Measurements from ENCODE around the gene LBX2.
"Not testable (repeated sequence)": the region's sequence is repeated elsewhere in the genome, so short reads cannot be mapped to it uniquely, and the experiment has no call there.

Gene LBX2

DNA sequence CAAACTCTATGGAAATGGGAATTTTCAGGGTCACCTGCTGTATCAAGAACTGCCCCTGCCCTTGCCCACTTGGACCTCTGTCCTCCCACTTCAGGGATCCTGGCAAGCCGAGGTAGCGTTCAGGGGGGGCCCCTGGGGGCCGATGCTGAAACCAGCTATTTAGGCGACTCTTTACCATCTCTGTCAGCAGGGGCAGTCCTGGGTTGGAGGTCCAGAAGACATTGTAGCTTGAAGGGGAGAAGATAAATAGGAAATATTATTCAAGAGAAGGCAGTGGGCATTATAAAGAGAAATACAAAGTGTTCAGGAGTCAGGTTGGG is 36.7 kb downstream of the LBX2 start:
- DNase-seq (ENCODE audit: low spot score) = no peak
- in situ Hi-C loops (cut with MboI; ENCODE audit: low sequenced_read_pairs, unreplicated experiment) = no loop called here
- TF ChIP-seq, protein P1, sequence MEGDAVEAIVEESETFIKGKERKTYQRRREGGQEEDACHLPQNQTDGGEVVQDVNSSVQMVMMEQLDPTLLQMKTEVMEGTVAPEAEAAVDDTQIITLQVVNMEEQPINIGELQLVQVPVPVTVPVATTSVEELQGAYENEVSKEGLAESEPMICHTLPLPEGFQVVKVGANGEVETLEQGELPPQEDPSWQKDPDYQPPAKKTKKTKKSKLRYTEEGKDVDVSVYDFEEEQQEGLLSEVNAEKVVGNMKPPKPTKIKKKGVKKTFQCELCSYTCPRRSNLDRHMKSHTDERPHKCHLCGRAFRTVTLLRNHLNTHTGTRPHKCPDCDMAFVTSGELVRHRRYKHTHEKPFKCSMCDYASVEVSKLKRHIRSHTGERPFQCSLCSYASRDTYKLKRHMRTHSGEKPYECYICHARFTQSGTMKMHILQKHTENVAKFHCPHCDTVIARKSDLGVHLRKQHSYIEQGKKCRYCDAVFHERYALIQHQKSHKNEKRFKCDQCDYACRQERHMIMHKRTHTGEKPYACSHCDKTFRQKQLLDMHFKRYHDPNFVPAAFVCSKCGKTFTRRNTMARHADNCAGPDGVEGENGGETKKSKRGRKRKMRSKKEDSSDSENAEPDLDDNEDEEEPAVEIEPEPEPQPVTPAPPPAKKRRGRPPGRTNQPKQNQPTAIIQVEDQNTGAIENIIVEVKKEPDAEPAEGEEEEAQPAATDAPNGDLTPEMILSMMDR (IDR thresholded peaks at IDR 0.05; ENCODE audit: borderline replicate concordance, control extremely low read depth, extremely low read depth, insufficient read depth, missing control alignments) = no peak

DNA sequence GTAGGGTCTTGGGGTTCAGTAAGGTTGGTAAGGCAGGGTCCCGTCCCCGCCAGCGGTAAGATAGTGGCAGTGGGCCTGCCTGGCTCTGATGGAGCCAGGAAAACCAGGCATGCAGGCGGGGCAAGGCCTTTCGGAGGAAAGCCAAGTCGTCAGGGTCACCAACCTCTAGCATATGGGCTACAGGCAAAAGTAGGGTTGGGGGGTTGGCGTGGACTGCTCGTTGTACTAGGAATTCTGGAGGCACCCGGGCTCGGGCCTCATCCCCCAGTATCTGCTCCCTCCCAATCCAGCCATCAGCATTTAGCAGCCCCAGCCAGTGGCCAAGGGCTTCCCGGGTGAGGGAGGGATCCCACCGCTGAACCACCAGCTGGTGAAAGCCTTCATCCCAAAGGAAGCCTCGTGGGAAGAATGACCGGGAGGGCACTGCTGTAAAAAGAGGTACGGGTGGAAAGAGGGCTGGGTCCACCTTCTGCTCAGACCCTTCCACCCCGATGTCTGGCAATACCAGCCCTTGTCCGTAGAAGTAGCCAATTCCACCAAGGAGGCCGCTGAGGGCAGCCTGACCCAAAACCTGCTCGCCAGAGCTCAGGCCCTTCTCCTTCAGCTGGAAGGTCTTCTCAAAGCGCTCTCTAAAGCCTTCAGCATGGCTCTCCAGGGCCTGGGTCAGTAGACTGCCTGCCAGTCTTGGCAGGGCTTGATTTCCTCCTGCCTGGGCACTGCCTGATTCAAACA is 37.2 kb downstream of the LBX2 start:
- in situ Hi-C loops (cut with MboI; ENCODE audit: low sequenced_read_pairs, unreplicated experiment) = no loop called here
- TF ChIP-seq, protein P1 (IDR thresholded peaks at IDR 0.05; ENCODE audit: borderline replicate concordance, control extremely low read depth, extremely low read depth, insufficient read depth, missing control alignments) = no peak

DNA sequence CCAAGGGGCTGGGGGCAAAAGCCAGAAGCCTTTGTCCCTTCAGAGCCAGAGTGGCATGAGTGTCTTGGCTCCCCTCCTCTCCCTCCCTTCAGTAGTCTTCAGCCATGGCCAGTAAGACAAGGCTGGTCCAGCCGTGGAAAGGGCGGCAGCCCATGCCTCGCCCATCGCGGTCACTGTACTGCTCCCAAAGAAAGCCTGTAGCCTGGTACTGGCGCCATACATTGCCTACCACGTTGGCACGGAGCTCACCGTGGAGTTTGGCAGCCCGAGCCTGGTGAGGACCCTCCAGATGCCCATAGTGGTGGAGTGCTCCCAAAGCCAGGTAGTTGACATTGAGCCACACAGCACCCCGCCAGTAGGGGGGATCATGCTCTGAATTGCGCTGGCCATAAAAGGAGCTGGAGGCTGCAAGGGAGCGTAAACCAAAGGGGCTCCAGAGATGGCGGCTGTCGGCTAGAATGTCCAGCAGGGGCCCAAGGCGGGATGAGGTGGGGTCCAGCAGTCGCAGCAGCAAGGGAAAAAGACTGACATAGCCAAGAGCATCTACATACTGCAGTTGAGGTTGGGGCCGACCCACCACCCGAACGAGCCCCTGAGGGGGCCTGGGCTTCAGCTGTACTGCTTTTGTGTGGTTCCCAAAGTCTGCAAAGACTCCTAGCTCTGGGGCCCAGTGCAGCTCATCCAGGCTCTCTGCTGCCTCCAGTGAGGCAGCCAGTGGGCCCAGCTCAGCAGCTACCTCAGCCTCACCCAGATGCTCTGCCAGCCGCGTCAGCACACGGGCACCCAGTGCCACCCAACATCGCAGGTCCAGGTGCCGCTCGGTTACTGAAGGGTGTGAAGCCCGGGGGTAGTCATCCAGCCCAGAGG is 38.0 kb downstream of the LBX2 start:
- DNase-seq (ENCODE audit: low spot score) = no peak
- TF ChIP-seq, protein P1 (IDR thresholded peaks at IDR 0.05; ENCODE audit: borderline replicate concordance, control extremely low read depth, extremely low read depth, insufficient read depth, missing control alignments) = peak; percentile 14
- in situ Hi-C loops (cut with MboI; ENCODE audit: low sequenced_read_pairs, unreplicated experiment) = no loop called here

More for the DNA sequence above, 37.2 kb downstream of the LBX2 start:
- DNase-seq (ENCODE audit: low spot score) = no peak

DNA sequence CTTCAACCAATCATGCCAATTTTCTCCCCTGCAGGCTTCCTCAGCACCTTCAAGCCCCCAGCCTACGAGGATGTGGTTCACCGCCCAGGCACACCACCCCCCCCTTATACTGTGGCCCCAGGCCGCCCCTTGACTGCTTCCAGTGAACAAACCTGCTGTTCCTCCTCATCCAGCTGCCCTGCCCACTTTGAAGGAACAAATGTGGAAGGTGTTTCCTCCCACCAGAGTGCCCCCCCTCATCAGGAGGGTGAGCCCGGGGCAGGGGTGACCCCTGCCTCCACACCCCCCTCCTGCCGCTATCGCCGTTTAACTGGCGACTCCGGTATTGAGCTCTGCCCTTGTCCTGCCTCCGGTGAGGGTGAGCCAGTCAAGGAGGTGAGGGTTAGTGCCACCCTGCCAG is 39.2 kb downstream of the LBX2 start:
- in situ Hi-C loops (cut with MboI; ENCODE audit: low sequenced_read_pairs, unreplicated experiment); DNase-seq (ENCODE audit: low spot score): not testable (repeated sequence)

DNA sequence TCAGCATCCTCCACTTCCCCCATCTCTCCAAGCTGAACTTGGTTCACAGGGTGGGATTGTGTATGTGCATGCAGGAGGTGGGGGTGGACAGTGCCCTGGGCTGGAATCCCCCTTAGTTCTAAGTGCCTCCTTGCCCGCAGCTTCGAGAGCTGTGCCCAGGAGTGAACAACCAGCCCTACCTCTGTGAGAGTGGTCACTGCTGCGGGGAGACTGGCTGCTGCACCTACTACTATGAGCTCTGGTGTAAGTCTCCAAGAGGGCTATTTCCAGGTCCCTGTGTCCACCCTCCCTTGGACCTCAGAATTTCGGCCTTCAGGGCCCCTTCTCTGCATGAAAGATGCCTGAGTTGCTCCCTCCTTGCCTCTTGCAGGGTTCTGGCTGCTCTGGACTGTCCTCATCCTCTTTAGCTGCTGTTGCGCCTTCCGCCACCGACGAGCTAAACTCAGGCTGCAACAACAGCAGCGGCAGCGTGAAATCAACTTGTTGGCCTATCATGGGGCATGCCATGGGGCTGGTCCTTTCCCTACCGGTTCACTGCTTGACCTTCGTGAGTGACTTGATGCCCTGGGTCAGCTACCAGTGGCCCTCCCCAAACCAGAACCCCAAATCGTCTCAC is 39.8 kb downstream of the LBX2 start:
- DNase-seq (ENCODE audit: low spot score); in situ Hi-C loops (cut with MboI; ENCODE audit: low sequenced_read_pairs, unreplicated experiment): not testable (repeated sequence)

DNA sequence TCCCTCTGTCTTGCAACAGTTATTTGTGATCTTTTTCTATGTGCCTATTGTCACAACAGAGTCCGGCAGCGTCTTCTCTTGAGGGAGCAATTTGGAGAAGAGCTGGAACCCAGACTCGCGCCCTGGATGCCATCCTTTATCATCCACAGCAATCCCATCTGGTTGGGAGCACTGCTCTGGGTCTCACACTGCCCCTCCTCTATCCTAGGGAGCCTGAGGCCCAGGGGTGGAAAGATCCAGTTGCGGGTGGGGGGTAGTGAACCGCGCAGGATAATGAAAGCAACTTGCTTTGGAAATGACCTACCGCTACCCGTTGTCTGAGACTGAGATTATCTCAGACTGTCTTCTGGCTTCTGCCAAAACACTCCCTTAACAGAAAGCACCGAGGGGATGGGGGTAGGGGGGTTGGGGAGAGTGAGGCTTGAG is 40.5 kb downstream of the LBX2 start:
- in situ Hi-C loops (cut with MboI; ENCODE audit: low sequenced_read_pairs, unreplicated experiment) = no loop called here
- DNase-seq (ENCODE audit: low spot score) = no peak
- TF ChIP-seq, protein P1 (IDR thresholded peaks at IDR 0.05; ENCODE audit: borderline replicate concordance, control extremely low read depth, extremely low read depth, insufficient read depth, missing control alignments) = no peak

DNA sequence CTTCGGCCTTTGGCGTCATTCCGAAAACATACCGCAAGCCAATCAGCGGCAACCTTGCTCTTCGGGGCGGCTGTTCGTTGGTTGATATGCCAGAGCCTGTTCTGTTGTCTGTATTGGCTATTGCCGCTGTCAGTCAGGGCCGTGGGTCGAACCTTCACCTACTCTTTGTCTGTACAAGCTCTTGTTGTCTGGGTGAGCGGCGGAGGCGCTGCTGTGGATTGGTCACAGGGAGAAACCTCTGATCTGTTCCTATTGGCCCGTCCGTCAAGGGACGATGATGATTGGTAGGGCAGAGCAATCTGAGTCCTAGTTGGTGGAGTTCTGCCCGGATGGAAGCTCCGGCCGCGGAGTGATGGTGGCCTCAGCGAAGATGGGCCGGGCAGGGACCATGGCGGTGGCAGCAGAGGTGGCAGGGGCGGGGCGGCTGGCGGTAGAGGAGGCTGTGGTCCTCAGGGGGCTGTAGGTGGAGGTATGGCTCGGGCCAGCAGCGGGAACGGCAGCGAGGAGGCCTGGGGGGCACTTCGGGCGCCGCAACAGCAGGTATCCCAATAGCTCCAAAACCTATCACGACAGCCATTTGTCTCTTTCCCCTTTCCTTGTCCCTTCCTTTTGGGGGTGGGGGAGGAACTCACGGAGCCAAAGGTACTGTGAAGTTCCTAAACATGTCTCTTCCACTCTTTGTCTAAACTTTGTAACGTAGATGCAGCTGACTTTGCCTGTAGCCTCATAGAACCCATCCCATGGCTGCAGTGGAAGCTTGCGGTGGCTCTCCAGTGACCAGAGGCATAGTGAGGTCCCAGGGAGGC is 41.1 kb downstream of the LBX2 start, which contains the start of gene WBP1:
TSS of gene WBP1 (plus strand) at position 307 of the 806 bp plus-strand sequence. CDS start at position 472, 165 bp downstream.
- TF ChIP-seq, protein P1 (IDR thresholded peaks at IDR 0.05; ENCODE audit: borderline replicate concordance, control extremely low read depth, extremely low read depth, insufficient read depth, missing control alignments) = no peak
- in situ Hi-C loops (cut with MboI; ENCODE audit: low sequenced_read_pairs, unreplicated experiment) = no loop called here
- peak; percentile 95 for DNase-seq (ENCODE audit: low spot score)
